Astrocyte (in vitro differentiated cells and primary cell): Measurements from ENCODE around the gene DDB1. TPM values are rescaled to one million over a fixed set of nuclear protein-coding genes. Genes with fewer than 3 reads are reported as not detected.

Experiments used
- DNase-seq: peaks from one replicate; pipeline ENCODE4 v3.0.0-alpha.2; 2010; ENCODE audit warnings: low read depth
- FAIRE-seq: peaks from 2 replicates; lab custom pipeline; 2011; peaks lifted over from hg19 to GRCh38; lab: Jason Lieb, UNC
- H2AFZ ChIP-seq: 2 replicates; pipeline ENCODE4 v1.6.0; 2012; ENCODE audit warnings: low read depth, low read length, inconsistent platforms
- H3K27ac ChIP-seq: 2 replicates; pipeline ENCODE4 v1.5.1; 2011; ENCODE audit warnings: low read depth, low read length, inconsistent platforms
- H3K27me3 ChIP-seq: 2 replicates; pipeline ENCODE4 v1.6.0; 2011; ENCODE audit warnings: low read length, inconsistent platforms; ENCODE audit not compliant: insufficient read depth
- H3K36me3 ChIP-seq: 2 replicates; pipeline ENCODE4 v1.5.1; 2011; ENCODE audit warnings: low read length, inconsistent platforms; ENCODE audit not compliant: insufficient read depth
- H3K4me1 ChIP-seq: 2 replicates; pipeline ENCODE4 v1.5.1; 2011; ENCODE audit warnings: low read length, inconsistent platforms; ENCODE audit not compliant: insufficient read depth
- H3K4me2 ChIP-seq: 2 replicates; pipeline ENCODE4 v1.6.0; 2012; ENCODE audit warnings: low read length, inconsistent platforms
- H3K4me3 ChIP-seq: 2 replicates; pipeline ENCODE4 v1.5.1; 2011; ENCODE audit warnings: low read depth, mild to moderate bottlenecking, low read length, inconsistent platforms; ENCODE audit not compliant: insufficient read depth
- H3K79me2 ChIP-seq: 2 replicates; pipeline ENCODE4 v1.6.0; 2012; ENCODE audit warnings: mild to moderate bottlenecking, low read length, inconsistent platforms; ENCODE audit not compliant: insufficient read depth
- H3K9ac ChIP-seq: 2 replicates; pipeline ENCODE4 v1.6.0; 2012; ENCODE audit warnings: mild to moderate bottlenecking, low read length, inconsistent platforms
- H3K9me3 ChIP-seq: 2 replicates; pipeline ENCODE4 v1.5.1; 2012; ENCODE audit warnings: low read depth, mild to moderate bottlenecking, low read length, inconsistent platforms; ENCODE audit not compliant: insufficient read depth
- H4K20me1 ChIP-seq: 2 replicates; pipeline ENCODE4 v1.6.0; 2012; ENCODE audit warnings: low read length, inconsistent platforms; ENCODE audit not compliant: insufficient read depth
- H3K27ac Mint-ChIP-seq: one replicate; pipeline ENCODE4 v1.8.0; 2021; ENCODE audit warnings: mild to moderate bottlenecking, mixed read lengths; ENCODE audit not compliant: unreplicated experiment
- H3K27me3 Mint-ChIP-seq: one replicate; pipeline ENCODE4 v1.8.0; 2021; ENCODE audit warnings: low read depth, mixed read lengths; ENCODE audit not compliant: unreplicated experiment
- H3K36me3 Mint-ChIP-seq: one replicate; pipeline ENCODE4 v1.8.0; 2021; ENCODE audit warnings: low read depth, mixed read lengths; ENCODE audit not compliant: unreplicated experiment
- H3K4me1 Mint-ChIP-seq: one replicate; pipeline ENCODE4 v1.8.0; 2021; ENCODE audit warnings: low read depth, mixed read lengths; ENCODE audit not compliant: unreplicated experiment
- H3K4me3 Mint-ChIP-seq: one replicate; pipeline ENCODE4 v1.8.0; 2021; ENCODE audit warnings: mild to moderate bottlenecking, moderate library complexity, mixed read lengths; ENCODE audit not compliant: unreplicated experiment
- H3K9me3 Mint-ChIP-seq: one replicate; pipeline ENCODE4 v1.8.0; 2021; ENCODE audit warnings: mild to moderate bottlenecking, mixed read lengths; ENCODE audit not compliant: unreplicated experiment
- EZH2 ChIP-seq: IDR thresholded peaks from 2 replicates; pipeline ENCODE4 v1.6.1; 2012; ENCODE audit warnings: mild to moderate bottlenecking, low read length, inconsistent platforms; ENCODE audit not compliant: insufficient read depth
- total RNA-seq: library from RNA; stranded (reverse); gene quantifications from 2 replicates; pipeline ENCODE4 v1.2.1, GENCODE V29; 2021
- TF ChIP-seq, protein P1 (sequence below): IDR thresholded peaks from 2 replicates; pipeline ENCODE4 v1.5.1; 2011; ENCODE audit warnings: low read depth, mild to moderate bottlenecking, inconsistent platforms, low read length, moderate library complexity; ENCODE audit not compliant: insufficient read depth

Gene DDB1
- total RNA-seq, 1 donor from 2014 or later: 251 TPM

DNA sequence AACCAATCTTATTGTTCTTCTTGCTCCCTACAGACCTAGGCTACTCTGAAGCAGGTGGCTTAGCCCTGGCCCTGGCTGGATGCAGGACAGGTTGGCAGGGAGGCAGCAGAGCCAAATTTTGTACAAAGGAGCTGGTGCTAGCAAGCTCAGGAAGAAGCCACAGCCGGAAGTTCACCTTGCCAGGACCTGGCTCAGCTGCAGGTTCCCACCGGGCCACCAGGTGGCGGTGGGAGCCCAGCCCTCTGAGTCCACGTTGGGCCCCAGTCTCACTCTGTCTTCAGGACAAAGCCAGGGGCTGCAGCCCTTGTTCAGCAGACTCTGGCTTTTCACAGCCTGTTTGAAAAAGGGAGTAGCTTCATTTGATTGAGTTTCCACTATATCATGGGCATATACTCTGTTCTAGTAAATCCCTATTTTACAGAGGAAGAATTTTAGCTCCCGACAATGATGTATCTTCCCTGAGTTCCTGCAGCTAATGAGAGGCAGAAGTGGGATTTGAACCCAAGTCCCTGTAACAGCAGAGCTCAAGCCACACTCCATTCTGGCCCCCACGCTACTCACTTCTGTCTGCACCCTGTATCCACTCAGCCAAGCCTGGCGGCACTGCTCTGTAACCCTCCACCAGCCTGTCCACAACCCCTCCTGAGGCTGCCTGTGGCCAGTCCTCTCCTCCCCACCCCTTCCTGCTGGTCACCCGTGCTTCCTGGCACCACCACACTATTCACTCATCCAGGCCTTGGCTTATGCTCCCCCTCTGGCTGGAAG is 3.4 kb upstream of the DDB1 start:
- peaks cover 27% of the 10 kb centered on the region for H3K4me1 ChIP-seq
- no peaks in the 10 kb centered on the region for H3K9me3 Mint-ChIP-seq
- peaks cover 16% of the 10 kb centered on the region for H3K36me3 Mint-ChIP-seq
- H3K4me1 Mint-ChIP-seq: peaks cover 20% of the 10 kb centered on the region
- no peak overlapping the region for H3K27ac ChIP-seq
- H3K9me3 ChIP-seq: no peaks in the 10 kb centered on the region
- DNase-seq (peak; percentile 35), FAIRE-seq (no peak)
- peaks cover 21% of the 10 kb centered on the region for H3K79me2 ChIP-seq
- no peaks in the 10 kb centered on the region for H3K36me3 ChIP-seq
- no peak overlapping the region for H3K4me3 ChIP-seq
- H3K9ac ChIP-seq: no peak overlapping the region
- H3K27ac Mint-ChIP-seq: no peak overlapping the region
- H3K27me3 Mint-ChIP-seq: peaks cover 6% of the 10 kb centered on the region
- H3K4me2 ChIP-seq: no peak overlapping the region
- no peak overlapping the region for H3K4me3 Mint-ChIP-seq
- no peak for TF ChIP-seq EZH2
- TF ChIP-seq, protein P1, sequence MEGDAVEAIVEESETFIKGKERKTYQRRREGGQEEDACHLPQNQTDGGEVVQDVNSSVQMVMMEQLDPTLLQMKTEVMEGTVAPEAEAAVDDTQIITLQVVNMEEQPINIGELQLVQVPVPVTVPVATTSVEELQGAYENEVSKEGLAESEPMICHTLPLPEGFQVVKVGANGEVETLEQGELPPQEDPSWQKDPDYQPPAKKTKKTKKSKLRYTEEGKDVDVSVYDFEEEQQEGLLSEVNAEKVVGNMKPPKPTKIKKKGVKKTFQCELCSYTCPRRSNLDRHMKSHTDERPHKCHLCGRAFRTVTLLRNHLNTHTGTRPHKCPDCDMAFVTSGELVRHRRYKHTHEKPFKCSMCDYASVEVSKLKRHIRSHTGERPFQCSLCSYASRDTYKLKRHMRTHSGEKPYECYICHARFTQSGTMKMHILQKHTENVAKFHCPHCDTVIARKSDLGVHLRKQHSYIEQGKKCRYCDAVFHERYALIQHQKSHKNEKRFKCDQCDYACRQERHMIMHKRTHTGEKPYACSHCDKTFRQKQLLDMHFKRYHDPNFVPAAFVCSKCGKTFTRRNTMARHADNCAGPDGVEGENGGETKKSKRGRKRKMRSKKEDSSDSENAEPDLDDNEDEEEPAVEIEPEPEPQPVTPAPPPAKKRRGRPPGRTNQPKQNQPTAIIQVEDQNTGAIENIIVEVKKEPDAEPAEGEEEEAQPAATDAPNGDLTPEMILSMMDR: peak; percentile 98
- H3K27me3 ChIP-seq: no peaks in the 10 kb centered on the region
- H2AFZ ChIP-seq: peak overlapping the region; percentile 28
- H4K20me1 ChIP-seq: peaks cover 11% of the 10 kb centered on the region

DNA sequence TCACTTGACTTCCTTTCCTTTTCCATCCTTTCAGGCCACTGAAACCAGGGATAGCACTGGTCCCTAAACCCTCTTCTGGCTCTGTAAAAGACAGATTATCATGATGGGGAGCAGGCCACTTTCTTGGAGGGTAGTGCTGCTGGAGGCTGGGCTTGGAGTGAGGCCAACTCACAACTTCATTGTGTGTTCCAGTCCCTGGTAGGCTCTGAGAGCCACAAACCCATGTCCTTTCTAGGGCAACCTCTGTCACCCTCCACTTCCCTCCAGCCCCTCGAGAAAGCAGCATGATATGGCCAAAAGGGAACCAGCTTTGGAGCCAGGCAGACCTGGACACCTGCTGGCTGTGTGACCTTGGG is 2.4 kb upstream of the DDB1 start:
- peaks cover 27% of the 10 kb centered on the region for H3K4me1 Mint-ChIP-seq
- no peak overlapping the region for H3K9ac ChIP-seq
- H3K36me3 Mint-ChIP-seq: peaks cover 12% of the 10 kb centered on the region
- no peak for TF ChIP-seq EZH2
- TF ChIP-seq, protein P1: no peak
- H3K4me1 ChIP-seq: peaks cover 30% of the 10 kb centered on the region
- H3K4me3 ChIP-seq: no peak overlapping the region
- H3K27ac Mint-ChIP-seq: no peak overlapping the region
- no peaks in the 10 kb centered on the region for H3K9me3 Mint-ChIP-seq
- DNase-seq: no peak
- H3K79me2 ChIP-seq: peaks cover 31% of the 10 kb centered on the region
- no peaks in the 10 kb centered on the region for H3K9me3 ChIP-seq
- no peak overlapping the region for H3K4me3 Mint-ChIP-seq
- H3K27me3 ChIP-seq: no peaks in the 10 kb centered on the region
- peaks cover 20% of the 10 kb centered on the region for H4K20me1 ChIP-seq
- H3K27ac ChIP-seq: no peak overlapping the region
- no peaks in the 10 kb centered on the region for H3K27me3 Mint-ChIP-seq
- no peak for FAIRE-seq
- no peak overlapping the region for H3K4me2 ChIP-seq
- H2AFZ ChIP-seq: peak overlapping the region; percentile 49
- no peaks in the 10 kb centered on the region for H3K36me3 ChIP-seq
